ENCODE results near the gene LILRB3.

LILRB3 gene

DNA sequence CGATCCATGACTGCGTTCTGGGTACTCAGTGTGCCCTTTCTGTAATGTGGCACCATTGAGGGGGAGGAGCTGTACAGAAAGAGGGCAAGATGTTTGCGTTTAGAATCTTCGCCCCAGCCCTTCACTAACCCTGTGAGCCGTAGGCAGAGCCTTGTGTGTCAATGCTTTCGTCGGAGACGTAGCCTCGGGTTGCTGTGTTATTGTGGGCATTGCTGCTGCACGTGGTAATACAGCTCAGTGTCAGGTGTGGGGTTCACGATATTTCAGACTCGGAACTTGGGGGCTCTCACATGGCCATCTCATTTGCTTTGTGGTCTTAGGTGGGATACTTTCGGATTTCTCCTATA lies 16.0 kb downstream of the LILRB3 start:
- no peak for DNase-seq
- Mint-ChIP-seq H3K9me3 (no peaks in the 10 kb centered on the region), H3K4me1 (peaks cover 94% of the 10 kb centered on the region), H3K36me3 (ENCODE audit: low read depth) (peaks cover 81% of the 10 kb centered on the region), H3K27me3 (ENCODE audit: low read depth, poor library complexity) (peaks cover 7% of the 10 kb centered on the region), H3K4me3 (no peak overlapping the region), H3K27ac (peak overlapping the region; percentile 51)
- TF ChIP-seq, protein P1, sequence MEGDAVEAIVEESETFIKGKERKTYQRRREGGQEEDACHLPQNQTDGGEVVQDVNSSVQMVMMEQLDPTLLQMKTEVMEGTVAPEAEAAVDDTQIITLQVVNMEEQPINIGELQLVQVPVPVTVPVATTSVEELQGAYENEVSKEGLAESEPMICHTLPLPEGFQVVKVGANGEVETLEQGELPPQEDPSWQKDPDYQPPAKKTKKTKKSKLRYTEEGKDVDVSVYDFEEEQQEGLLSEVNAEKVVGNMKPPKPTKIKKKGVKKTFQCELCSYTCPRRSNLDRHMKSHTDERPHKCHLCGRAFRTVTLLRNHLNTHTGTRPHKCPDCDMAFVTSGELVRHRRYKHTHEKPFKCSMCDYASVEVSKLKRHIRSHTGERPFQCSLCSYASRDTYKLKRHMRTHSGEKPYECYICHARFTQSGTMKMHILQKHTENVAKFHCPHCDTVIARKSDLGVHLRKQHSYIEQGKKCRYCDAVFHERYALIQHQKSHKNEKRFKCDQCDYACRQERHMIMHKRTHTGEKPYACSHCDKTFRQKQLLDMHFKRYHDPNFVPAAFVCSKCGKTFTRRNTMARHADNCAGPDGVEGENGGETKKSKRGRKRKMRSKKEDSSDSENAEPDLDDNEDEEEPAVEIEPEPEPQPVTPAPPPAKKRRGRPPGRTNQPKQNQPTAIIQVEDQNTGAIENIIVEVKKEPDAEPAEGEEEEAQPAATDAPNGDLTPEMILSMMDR (IDR thresholded peaks at IDR 0.05) = no peak

- peaks cover 95% of the 10 kb centered on the region for H3K4me1 Mint-ChIP-seq
- no peaks in the 10 kb centered on the region for H3K9me3 Mint-ChIP-seq
- H3K27me3 Mint-ChIP-seq (ENCODE audit: low read depth, poor library complexity) = peaks cover 7% of the 10 kb centered on the region
- TF ChIP-seq, protein P1 (IDR thresholded peaks at IDR 0.05) = no peak
- no peak for DNase-seq
- H3K36me3 Mint-ChIP-seq (ENCODE audit: low read depth) = peaks cover 83% of the 10 kb centered on the region
- H3K27ac Mint-ChIP-seq = peak overlapping the region; percentile 86
- H3K4me3 Mint-ChIP-seq = no peak overlapping the region
These were observed 16.6 kb downstream of the LILRB3 start for GRCh38 chr19:54206030-54206830.

GRCh38 chr19:54204767-54205468 lies 17.9 kb downstream of the LILRB3 start:
- Mint-ChIP-seq H3K9me3 (no peaks in the 10 kb centered on the region), H3K27ac (peak overlapping the region; percentile 86), H3K27me3 (ENCODE audit: low read depth, poor library complexity) (peaks cover 12% of the 10 kb centered on the region), H3K36me3 (ENCODE audit: low read depth) (peaks cover 80% of the 10 kb centered on the region), H3K4me1 (peaks cover 91% of the 10 kb centered on the region), H3K4me3 (peak overlapping the region; percentile 6)
- no peak for DNase-seq
- TF ChIP-seq, protein P1 (IDR thresholded peaks at IDR 0.05) = no peak

DNA sequence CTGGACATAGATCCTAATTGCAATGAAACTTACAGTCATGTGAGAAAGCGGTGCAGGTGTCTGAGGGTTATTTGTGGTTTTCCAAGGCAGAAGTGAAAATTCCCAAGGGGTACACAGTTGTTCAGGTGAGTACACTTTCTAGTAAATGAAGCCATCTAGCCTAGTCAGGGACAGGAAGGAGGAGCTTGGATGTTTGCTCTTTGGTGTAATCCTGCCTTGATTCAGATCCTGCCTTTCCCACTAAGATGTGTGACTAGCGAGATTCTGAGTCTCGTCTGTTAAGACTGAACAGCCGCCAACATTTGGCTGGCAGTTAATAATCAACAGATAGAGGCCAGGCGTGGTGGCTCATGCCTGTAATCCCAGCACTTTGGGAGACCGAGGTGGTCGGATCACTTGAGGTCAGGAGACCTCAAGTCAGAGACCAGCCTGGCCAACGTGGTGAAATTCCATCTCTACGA lies 19.6 kb downstream of the LILRB3 start:
- H3K36me3 Mint-ChIP-seq (ENCODE audit: low read depth) = peaks cover 74% of the 10 kb centered on the region
- H3K27me3 Mint-ChIP-seq (ENCODE audit: low read depth, poor library complexity) = peaks cover 8% of the 10 kb centered on the region
- H3K4me1 Mint-ChIP-seq = peaks cover 78% of the 10 kb centered on the region
- no peaks in the 10 kb centered on the region for H3K9me3 Mint-ChIP-seq
- no peak for DNase-seq
- TF ChIP-seq, protein P1 (IDR thresholded peaks at IDR 0.05) = no peak
- H3K4me3 Mint-ChIP-seq = peak overlapping the region; percentile 94
- H3K27ac Mint-ChIP-seq = peak overlapping the region; percentile 94

DNA sequence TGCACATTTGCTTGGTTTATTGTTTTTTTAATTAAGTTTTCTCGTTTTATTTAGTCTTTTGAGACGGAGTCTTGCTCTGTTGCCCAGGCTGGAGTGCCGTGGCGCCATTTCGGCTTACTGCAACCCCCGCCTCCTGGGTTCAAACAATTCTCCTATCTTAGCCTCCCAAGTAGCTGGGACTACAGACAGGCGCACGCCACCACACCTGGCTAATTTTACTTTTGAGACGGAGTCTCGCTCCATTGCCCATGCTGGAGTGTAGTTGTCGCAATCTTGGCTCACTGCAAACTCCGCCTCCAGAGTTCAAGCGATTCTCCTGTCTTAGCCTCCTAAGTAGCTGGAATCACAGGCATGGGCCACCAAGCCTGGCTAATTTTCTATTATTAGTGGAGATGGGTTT lies 20.8 kb downstream of the LILRB3 start:
- no peak for DNase-seq
- peaks cover 66% of the 10 kb centered on the region for H3K4me1 Mint-ChIP-seq
- H3K27ac Mint-ChIP-seq = peak overlapping the region; percentile 100

More for the DNA sequence above, 20.8 kb downstream of the LILRB3 start:
- Mint-ChIP-seq H3K36me3 (ENCODE audit: low read depth) (peaks cover 66% of the 10 kb centered on the region), H3K9me3 (no peaks in the 10 kb centered on the region), H3K27me3 (ENCODE audit: low read depth, poor library complexity) (peaks cover 8% of the 10 kb centered on the region), H3K4me3 (peak overlapping the region; percentile 94)
- TF ChIP-seq, protein P1 (IDR thresholded peaks at IDR 0.05) = no peak

All from nephron progenitor cell (in vitro differentiated cells).